Vagina (tissue), 2 donors: Measurements from ENCODE around the gene ITFG1. TPM values are rescaled to one million over a fixed set of nuclear protein-coding genes. Genes with fewer than 3 reads are reported as not detected.

Source experiments
- DNase-seq, 2 donors: peaks; one replicate each; pipeline ENCODE4 v3.0.0-alpha.2; 2017; ENCODE audit errors: extremely low spot score in 2 of 2
- H3K27ac ChIP-seq: fragments of 200-600 bp; sonication (generic); one replicate; pipeline ENCODE4 v1.5.1; 2019
- H3K27me3 ChIP-seq: fragments of 200-600 bp; sonication (generic); one replicate; pipeline ENCODE4 v1.5.1; 2019
- H3K36me3 ChIP-seq, 2 donors: fragments of 200-600 bp; sonication (generic); one replicate each; pipeline ENCODE4 v1.5.1; 2017 to 2019
- H3K4me1 ChIP-seq: fragments of 200-600 bp; sonication (generic); one replicate; pipeline ENCODE4 v1.5.1; 2019
- H3K4me3 ChIP-seq, 2 donors: fragments of 200-600 bp; sonication (generic); 1 replicate in 1 of 2; 2 replicates in 1 of 2; pipeline ENCODE4 v1.5.1; 2016 to 2019
- H3K9me3 ChIP-seq: fragments of 200-600 bp; sonication (generic); one replicate; pipeline ENCODE4 v1.5.1; 2019
- CTCF ChIP-seq, 3 experiments: fragments of 450-650 bp in 2 of 3; fragments of 200-600 bp in 1 of 3; sonication (generic) in 1 of 3; IDR thresholded peaks; one replicate each; pipeline ENCODE4 v1.5.1; 2017 to 2019; ENCODE audit warnings: antibody characterized with exemption in 3 of 3, mild to moderate bottlenecking in 2 of 3, moderate library complexity in 2 of 3
- POLR2A ChIP-seq, 2 donors: fragments of 450-650 bp; IDR thresholded peaks; one replicate each; pipeline ENCODE4 v1.6.1; 2017; ENCODE audit warnings: antibody characterized with exemption in 2 of 2, mild to moderate bottlenecking in 2 of 2, moderate library complexity in 2 of 2
- POLR2AphosphoS5 ChIP-seq, 2 donors: sonication (generic); formaldehyde crosslinking; IDR thresholded peaks; one replicate each; pipeline ENCODE4 v1.9.0; 2017; ENCODE audit warnings: antibody characterized with exemption in 2 of 2, mild to moderate bottlenecking in 2 of 2, low read depth in 1 of 2; ENCODE audit not compliant: insufficient read depth in 1 of 2
- intact Hi-C: fragments of 100-400 bp; cut with DNase I; formaldehyde crosslinking; loops from one replicate; pipeline ENCODE4 v1.15.1; 2023
- total RNA-seq: library from RNA; depleted of rRNA; stranded (reverse); fragments of >200 nt; gene quantifications from one replicate; pipeline ENCODE4 v1.2.3, GENCODE V29; 2016

ITFG1 gene
- total RNA-seq, 1 donor from 2014 or later: 24.8 TPM

GRCh38 chr16:47503936-47504335 lies 43.1 kb upstream of the ITFG1 start:
- TF ChIP-seq CTCF (IDR thresholded peaks at IDR 0.05) (no peak), POLR2A (IDR thresholded peaks at IDR 0.05) (no peak), POLR2AphosphoS5 (IDR thresholded peaks at IDR 0.05; ENCODE audit: insufficient read depth in 1 of 2, low read depth in 1 of 2) (no peak)
- no peak for DNase-seq
- H3K4me1 ChIP-seq: peaks cover 8% of the 10 kb centered on the region
- H3K27ac ChIP-seq: no peak overlapping the region
- no peaks in the 10 kb centered on the region for H3K9me3 ChIP-seq
- H3K4me3 ChIP-seq: no peak overlapping the region
- H3K27me3 ChIP-seq: no peaks in the 10 kb centered on the region
- H3K36me3 ChIP-seq: peaks cover 0 to 53% of the 10 kb centered on the region in 2 donors
- intact Hi-C loops: no loop called here

GRCh38 chr16:47499700-47500264 lies 38.9 kb upstream of the ITFG1 start:
- no peaks in the 10 kb centered on the region for H3K9me3 ChIP-seq
- H3K4me3 ChIP-seq: no peak overlapping the region
- peaks cover 0 to 45% of the 10 kb centered on the region in 2 donors for H3K36me3 ChIP-seq
- H3K4me1 ChIP-seq: no peaks in the 10 kb centered on the region
- TF ChIP-seq POLR2AphosphoS5 (IDR thresholded peaks at IDR 0.05; ENCODE audit: insufficient read depth in 1 of 2, low read depth in 1 of 2): no peak
- H3K27me3 ChIP-seq: no peaks in the 10 kb centered on the region
- DNase-seq: no peak
- H3K27ac ChIP-seq: no peak overlapping the region
- intact Hi-C loops: no loop called here

GRCh38 chr16:47499080-47499699 lies 38.3 kb upstream of the ITFG1 start:
- intact Hi-C loops: no loop called here

GRCh38 chr16:47493381-47494337 lies 32.8 kb upstream of the ITFG1 start:
- Histone ChIP-seq H3K9me3 (peaks cover 12% of the 10 kb centered on the region), H3K4me1 (peaks cover 15% of the 10 kb centered on the region), H3K4me3 (peak overlapping the region in 1 of 2 donors; percentile 6), H3K27me3 (no peaks in the 10 kb centered on the region), H3K27ac (peak overlapping the region; percentile 63), H3K36me3 (peaks cover 0 to 20% of the 10 kb centered on the region in 2 donors)
- intact Hi-C loops: no loop called here
- TF ChIP-seq POLR2AphosphoS5 (IDR thresholded peaks at IDR 0.05; ENCODE audit: insufficient read depth in 1 of 2, low read depth in 1 of 2) (no peak), CTCF (IDR thresholded peaks at IDR 0.05) (no peak), POLR2A (IDR thresholded peaks at IDR 0.05) (no peak)
- DNase-seq: no peak

More at GRCh38 chr16:47499080-47499699, 38.3 kb upstream of the ITFG1 start:
- Histone ChIP-seq H3K36me3 (peaks cover 0 to 41% of the 10 kb centered on the region in 2 donors), H3K9me3 (no peaks in the 10 kb centered on the region), H3K27me3 (no peaks in the 10 kb centered on the region), H3K4me1 (peaks cover 4% of the 10 kb centered on the region), H3K27ac (no peak overlapping the region), H3K4me3 (no peak overlapping the region)
- TF ChIP-seq POLR2A (IDR thresholded peaks at IDR 0.05) (no peak), POLR2AphosphoS5 (IDR thresholded peaks at IDR 0.05; ENCODE audit: insufficient read depth in 1 of 2, low read depth in 1 of 2) (no peak)
- no peak for DNase-seq

GRCh38 chr16:47492428-47493377 lies 31.8 kb upstream of the ITFG1 start:
- TF ChIP-seq POLR2A (IDR thresholded peaks at IDR 0.05) (no peak), POLR2AphosphoS5 (IDR thresholded peaks at IDR 0.05; ENCODE audit: insufficient read depth in 1 of 2, low read depth in 1 of 2) (peak; percentile 29 to 85)
- H3K27ac ChIP-seq: peak overlapping the region; percentile 63
- H3K4me1 ChIP-seq: peaks cover 15% of the 10 kb centered on the region
- H3K27me3 ChIP-seq: no peaks in the 10 kb centered on the region
- peaks cover 19% of the 10 kb centered on the region for H3K9me3 ChIP-seq
- peaks cover 0 to 30% of the 10 kb centered on the region in 2 donors for H3K36me3 ChIP-seq
- intact Hi-C loops: no loop called here
- H3K4me3 ChIP-seq: peak overlapping the region; percentile 3 to 16
- DNase-seq: no peak
